MM.1S (cell line): ENCODE data around the gene IFI30.

Experiments
- DNase-seq: peaks from one replicate; pipeline ENCODE4 v3.0.0-alpha.2; 2015
- H2AFZ ChIP-seq: fragments of 300-600 bp; sonication (generic); 2 replicates; pipeline ENCODE4 v1.6.0; 2016; ENCODE audit warnings: antibody characterized with exemption, low read length
- H3F3A ChIP-seq: fragments of 300-600 bp; sonication (generic); 2 replicates; pipeline ENCODE4 v1.6.1; 2016; ENCODE audit warnings: mild to moderate bottlenecking, antibody characterized with exemption, low read length, moderate library complexity, mixed read lengths; ENCODE audit not compliant: insufficient read depth
- H3K27ac ChIP-seq: fragments of 300-600 bp; sonication (generic); 2 replicates; pipeline ENCODE4 v1.5.1; 2016; ENCODE audit warnings: mild to moderate bottlenecking, low read length
- H3K27me3 ChIP-seq: fragments of 300-600 bp; sonication (generic); replicated peaks from 2 replicates; pipeline ENCODE4 v1.6.0; 2016; ENCODE audit warnings: low read length; ENCODE audit not compliant: insufficient read depth
- H3K36me3 ChIP-seq: fragments of 300-600 bp; sonication (generic); replicated peaks from 2 replicates; pipeline ENCODE4 v1.6.1; 2016; ENCODE audit warnings: mild to moderate bottlenecking, low read length, mixed read lengths; ENCODE audit not compliant: insufficient read depth
- H3K4me1 ChIP-seq: fragments of 300-600 bp; sonication (generic); 2 replicates; pipeline ENCODE4 v1.6.1; 2016; ENCODE audit warnings: low read length, mixed read lengths
- H3K4me2 ChIP-seq: fragments of 300-600 bp; sonication (generic); 2 replicates; pipeline ENCODE4 v1.6.0; 2016; ENCODE audit warnings: low read depth, low read length
- H3K4me3 ChIP-seq: fragments of 300-600 bp; sonication (generic); 2 replicates; pipeline ENCODE4 v1.5.1; 2016; ENCODE audit warnings: low read length, mixed read lengths
- H3K79me2 ChIP-seq: fragments of 300-600 bp; sonication (generic); 2 replicates; pipeline ENCODE4 v1.6.1; 2016; ENCODE audit warnings: mixed run types, low read length, mixed read lengths
- H3K9ac ChIP-seq: fragments of 300-600 bp; sonication (generic); 2 replicates; pipeline ENCODE4 v1.6.1; 2016; ENCODE audit warnings: low read length, mixed read lengths
- H3K9me2 ChIP-seq: fragments of 300-600 bp; sonication (generic); replicated peaks from 2 replicates; pipeline ENCODE4 v1.6.1; 2016; ENCODE audit warnings: mild to moderate bottlenecking, low read length, mixed read lengths; ENCODE audit not compliant: insufficient read depth
- H3K9me3 ChIP-seq: fragments of 300-600 bp; sonication (generic); replicated peaks from 2 replicates; pipeline ENCODE4 v1.6.1; 2016; ENCODE audit warnings: mild to moderate bottlenecking, low read length, mixed read lengths; ENCODE audit not compliant: insufficient read depth
- H4K20me1 ChIP-seq: fragments of 300-600 bp; sonication (generic); 2 replicates; pipeline ENCODE4 v1.6.1; 2016; ENCODE audit warnings: mild to moderate bottlenecking, low read length, moderate library complexity, mixed read lengths; ENCODE audit not compliant: insufficient read depth
- CTCF ChIP-seq: fragments of 300-600 bp; sonication (generic); IDR thresholded peaks from 2 replicates; pipeline ENCODE4 v1.5.1; 2016; ENCODE audit warnings: antibody characterized with exemption, low read length, mixed read lengths
- EZH2 ChIP-seq: fragments of 300-600 bp; sonication (generic); optimal IDR thresholded peaks from 2 replicates; pipeline ENCODE3; 2017; ENCODE audit warnings: low read depth, mild to moderate bottlenecking, antibody characterized with exemption, low read length, mixed read lengths
- EZH2phosphoT487 ChIP-seq: fragments of 300-600 bp; sonication (generic); IDR thresholded peaks from 2 replicates; pipeline ENCODE4 v1.6.1; 2018; ENCODE audit warnings: antibody characterized with exemption, low read length

The IFI30 gene

GRCh38 chr19:18173572-18174288 is at the start of gene IFI30:
IFI30 (plus strand) TSS chr19:18173813; CDS start chr19:18173842, 29 bp downstream.
- peak within 1 kb of the TSS; percentile 63 for H2AFZ ChIP-seq

GRCh38 chr19:18123819-18124218 is 49.8 kb upstream of the IFI30 start:
- no peaks in the 10 kb centered on the region for H3K27me3 ChIP-seq

More at GRCh38 chr19:18173572-18174288, at the start of gene IFI30:
- TF ChIP-seq CTCF (no peak), EZH2 (no peak), EZH2phosphoT487 (no peak)
- Histone ChIP-seq H3K9me3 (no peaks in the 10 kb centered on the region), H3K79me2 (peaks cover 5% of the 10 kb centered on the region; the same call in 1 of the 2 replicates), H3K36me3 (no peaks in the 10 kb centered on the region), H3K27ac (peak within 1 kb of the TSS; percentile 27; the same call in 1 of the 2 replicates), H3K4me3 (peak within 1 kb of the TSS; percentile 64), H3K4me2 (peak within 1 kb of the TSS; percentile 97), H3F3A (peaks cover 10% of the 10 kb centered on the region; the same call in 1 of the 2 replicates), H3K9me2 (no peaks in the 10 kb centered on the region), H4K20me1 (no peaks in the 10 kb centered on the region), H3K27me3 (no peaks in the 10 kb centered on the region), H3K9ac (peak within 1 kb of the TSS; percentile 60; the same call in 1 of the 2 replicates), H3K4me1 (peaks cover 8% of the 10 kb centered on the region; the same call in 1 of the 2 replicates)
- peak; percentile 57 for DNase-seq

GRCh38 chr19:18126097-18126496 is 47.5 kb upstream of the IFI30 start:
- H3K27ac ChIP-seq: no peak overlapping the region
- H3K36me3 ChIP-seq: no peaks in the 10 kb centered on the region
- H4K20me1 ChIP-seq: no peaks in the 10 kb centered on the region
- DNase-seq: no peak
- H3K9me3 ChIP-seq: no peaks in the 10 kb centered on the region
- H3K4me1 ChIP-seq: no peaks in the 10 kb centered on the region
- no peaks in the 10 kb centered on the region for H3K27me3 ChIP-seq
- no peak overlapping the region for H3K9ac ChIP-seq
- H3K4me2 ChIP-seq: no peak overlapping the region
- H3K9me2 ChIP-seq: no peaks in the 10 kb centered on the region
- no peaks in the 10 kb centered on the region for H3F3A ChIP-seq
- no peak for TF ChIP-seq EZH2
- no peak for TF ChIP-seq CTCF
- no peak for TF ChIP-seq EZH2phosphoT487
- H2AFZ ChIP-seq: no peak overlapping the region
- no peak overlapping the region for H3K4me3 ChIP-seq
- peaks cover 8% of the 10 kb centered on the region for H3K79me2 ChIP-seq

More at GRCh38 chr19:18123819-18124218, 49.8 kb upstream of the IFI30 start:
- H3K4me1 ChIP-seq: peaks cover 14% of the 10 kb centered on the region
- no peak for DNase-seq
- no peaks in the 10 kb centered on the region for H4K20me1 ChIP-seq
- TF ChIP-seq CTCF: no peak
- no peak for TF ChIP-seq EZH2phosphoT487
- no peak for TF ChIP-seq EZH2
- H3K9me3 ChIP-seq: no peaks in the 10 kb centered on the region
- no peak overlapping the region for H3K27ac ChIP-seq
- no peak overlapping the region for H3K4me3 ChIP-seq
- H3K4me2 ChIP-seq: no peak overlapping the region
- H3K9me2 ChIP-seq: no peaks in the 10 kb centered on the region
- H3K79me2 ChIP-seq: peaks cover 23% of the 10 kb centered on the region
- no peaks in the 10 kb centered on the region for H3K36me3 ChIP-seq
- no peak overlapping the region for H2AFZ ChIP-seq
- no peak overlapping the region for H3K9ac ChIP-seq
- peaks cover 10% of the 10 kb centered on the region for H3F3A ChIP-seq
